ENCODE data around the gene TADA3.

GRCh38 chr3:9778143-9779074 is 13.9 kb downstream of the TADA3 start:
- TF ChIP-seq ATF3 (IDR thresholded peaks at IDR 0.05) (peak; percentile 88), ATF3 (CRISPR knock-in tag; conservative IDR thresholded peaks at IDR 0.05) (no peak), EZH2 (IDR thresholded peaks at IDR 0.05; ENCODE audit: borderline replicate concordance, low read depth, low read length) (no peak), ATF7 (IDR thresholded peaks at IDR 0.05) (no peak), MAZ (CRISPR knock-in tag; conservative IDR thresholded peaks at IDR 0.05 in 1 of 2, IDR thresholded peaks at IDR 0.05 in 1 of 2) (no peak), CTCF (IDR thresholded peaks at IDR 0.05 in 2 of 3, conservative IDR thresholded peaks at IDR 0.05 in 1 of 3; ENCODE audit: insufficient read depth in 2 of 3, low read depth in 1 of 3, low read length in 3 of 3) (no peak), FIP1L1 (IDR thresholded peaks at IDR 0.05; ENCODE audit: low read depth, low read length, poor library complexity, severe bottlenecking) (no peak)

Measured in K562 (cell line).